K562 (cell line): ENCODE data around the gene CRADD. TPM values are rescaled to one million over a fixed set of nuclear protein-coding genes. Genes with fewer than 3 reads are reported as not detected.

Source experiments
- FOXA3 ChIP-seq, 2 experiments: fragments of 450-650 bp in 1 of 2; sonication (generic) in 1 of 2; formaldehyde crosslinking; IDR thresholded peaks in 1 of 2; conservative IDR thresholded peaks in 1 of 2; 2 replicates each; pipeline versions ENCODE4 v1.4.0 to v1.8.0; 2020 to 2022; ENCODE audit warnings: mild to moderate bottlenecking in 2 of 2, missing genetic modification reagents in 1 of 2
- HIVEP1 ChIP-seq: fragments of 250-450 bp; sonication (Bioruptor Pico); IDR thresholded peaks from 2 replicates; pipeline ENCODE4 v1.4.0; 2020; ENCODE audit warnings: mild to moderate bottlenecking
- ILF3 ChIP-seq: fragments of 450-650 bp; IDR thresholded peaks from 2 replicates; pipeline ENCODE4 v1.6.1; 2018; ENCODE audit warnings: antibody characterized with exemption, mild to moderate bottlenecking, moderate library complexity, borderline replicate concordance
- MAFF ChIP-seq: IDR thresholded peaks from 2 replicates; pipeline ENCODE4 v1.6.1; 2012; ENCODE audit warnings: low read length, improper control_type of control experiment
- MEF2D ChIP-seq: conservative IDR thresholded peaks from 2 replicates; pipeline ENCODE4 v1.6.1; 2016; ENCODE audit warnings: low read depth, missing genetic modification characterization, missing compliant biosample characterization
- MXD1 ChIP-seq: fragments of 250-450 bp; sonication (Bioruptor Pico); IDR thresholded peaks from 2 replicates; pipeline ENCODE4 v1.8.0; 2021; ENCODE audit warnings: borderline replicate concordance, mild to moderate bottlenecking, moderate library complexity; ENCODE audit not compliant: poor library complexity, severe bottlenecking
- ZBTB12 ChIP-seq: fragments of 250-450 bp; sonication (Bioruptor Pico); IDR thresholded peaks from 2 replicates; pipeline ENCODE4 v1.4.0; 2020
- ZBTB40 ChIP-seq, 2 experiments: fragments of 450-650 bp in 1 of 2; sonication (generic) in 1 of 2; formaldehyde crosslinking in 1 of 2; IDR thresholded peaks; 2 replicates each; pipeline versions ENCODE4 v1.7.1 to v1.9.0; 2016 to 2022; ENCODE audit warnings: inconsistent platforms in 1 of 2, mild to moderate bottlenecking in 1 of 2, missing genetic modification reagents in 1 of 2
- ZNF561 ChIP-seq: fragments of 450-650 bp; formaldehyde crosslinking; conservative IDR thresholded peaks from 2 replicates; pipeline ENCODE4 v1.4.0; 2020; ENCODE audit warnings: mild to moderate bottlenecking, moderate library complexity
- polyA plus RNA-seq, 8 experiments: library from polyadenylated mRNA; depleted of rRNA in 4 of 8; stranded (reverse) in 5 of 8; unstranded in 3 of 8; fragments of >200 nt; fragmentation: Nextera tagmentation in 2 of 8; fragmentation: Illumina TruSeq in 1 of 8; extraction: Ambion mirVana in 2 of 8; extraction: Trizol in 1 of 8; gene quantifications; 2 replicates each; pipeline versions ENCODE4 v1.2.1 to v1.2.3, GENCODE V29; 2011 to 2014; ENCODE audit warnings: inconsistent platforms in 1 of 8, missing spikeins in 1 of 8
- total RNA-seq, 7 experiments: library from RNA; depleted of rRNA in 6 of 7; stranded (reverse); fragments of >200 nt in 6 of 7; fragmentation: Illumina TruSeq in 2 of 7; extraction: Trizol in 2 of 7; gene quantifications; 2 replicates each; pipeline versions ENCODE4 v1.2.1 to v1.2.3, GENCODE V29; 2011 to 2021; ENCODE audit warnings: low replicate concordance in 1 of 7

The CRADD gene
- total and polyA plus RNA-seq, 9 of the 15 experiments (the other 6 are each of a cell fraction or from before 2014, with no cell fraction given), result 20.5 to 41.1 (median 25.9) TPM

DNA sequence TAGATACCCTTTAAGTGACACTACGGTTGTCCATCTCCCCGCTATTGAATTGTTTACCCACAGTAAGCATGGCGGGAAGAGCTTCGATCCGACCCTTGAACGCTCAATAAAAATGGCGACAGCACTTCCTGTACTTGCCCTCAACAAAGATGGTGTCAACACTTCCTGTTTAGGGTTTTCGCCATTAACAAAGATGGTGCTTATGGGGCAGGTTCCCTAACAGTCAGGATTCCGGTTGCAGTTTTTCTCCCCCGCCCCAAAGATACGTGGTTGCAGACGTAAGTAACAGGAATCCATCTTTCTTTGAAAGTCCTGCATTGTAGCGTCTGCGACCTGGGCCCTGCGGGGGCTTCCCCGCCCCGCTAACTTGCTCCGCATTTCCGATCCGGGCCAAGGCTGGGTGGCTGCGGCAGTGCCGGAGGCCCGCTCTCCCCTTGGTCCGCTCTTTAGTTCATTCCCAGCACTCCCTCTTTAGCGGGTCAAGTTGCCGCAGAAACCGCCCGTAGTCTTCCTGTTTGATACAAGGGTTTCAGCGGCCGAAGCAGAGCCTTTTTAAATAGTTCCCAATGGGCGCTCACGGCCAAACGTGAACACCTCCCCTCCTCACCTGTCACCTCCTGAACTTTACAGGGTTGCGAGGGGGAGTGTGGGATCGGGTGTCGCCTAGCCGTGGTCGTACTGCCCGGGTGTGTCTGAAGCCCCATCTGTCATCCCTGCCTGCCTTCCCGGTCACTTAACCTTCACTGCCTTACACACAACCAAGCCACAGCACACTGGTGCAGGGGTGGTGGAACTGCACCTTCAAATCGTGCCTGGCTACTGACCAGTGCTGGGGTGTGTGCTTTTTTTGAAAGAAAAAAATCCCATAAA is at the start of gene CRADD (continued):
- TF ChIP-seq ZBTB40 (IDR thresholded peaks at IDR 0.05), result peak; percentile 92
- no peak for TF ChIP-seq ZBTB40 (CRISPR knock-in tag; IDR thresholded peaks at IDR 0.05)
- no peak for TF ChIP-seq MXD1 (CRISPR knock-in tag)
- 0 out of 2 replicates have a peak, but pooled peaks have one; percentile 64 for TF ChIP-seq MEF2D (tag)
- no peak for TF ChIP-seq MAFF
- no peak for TF ChIP-seq ILF3
- TF ChIP-seq ZBTB12, result no peak; the same call in 1 of the 2 replicates
- TF ChIP-seq FOXA3 (CRISPR knock-in tag; conservative IDR thresholded peaks at IDR 0.05 in 1 of 2, IDR thresholded peaks at IDR 0.05 in 1 of 2), result 0 out of 4 replicates have a peak, but pooled peaks of 1 of the 2 experiments have one; percentile 30
- TF ChIP-seq ZNF561 (CRISPR knock-in tag), result no peak
- TF ChIP-seq HIVEP1, result no peak
